H1 (cell line): Measurements from ENCODE around the gene RPS25. TPM values are rescaled to one million over a fixed set of nuclear protein-coding genes. Genes with fewer than 3 reads are reported as not detected.

Source experiments
- polyA plus RNA-seq, 7 experiments: library from polyadenylated mRNA; depleted of rRNA in 3 of 7; stranded (reverse) in 5 of 7; unstranded in 2 of 7; fragments of >200 nt in 5 of 7; fragments of 200-250 nt in 2 of 7; gene quantifications; 1 replicate in 5 of 7; 2 replicates in 1 of 7; 4 replicates in 1 of 7; pipeline versions ENCODE4 v1.2.1 to v1.2.3, GENCODE V29; 2011 to 2013; ENCODE audit warnings: missing spikeins in 2 of 7, mixed read lengths in 2 of 7
- total RNA-seq: library from RNA; stranded (reverse); fragmentation: NEBNext Ultra II Directional; extraction: Animal tissue kit (Norgen Biotek cat#: 25700); gene quantifications from 2 replicates; pipeline ENCODE4 v1.2.1, GENCODE V29; 2021
- TF ChIP-seq, protein P1 (sequence below), 3 experiments: IDR thresholded peaks; 1 replicate in 2 of 3; 2 replicates in 1 of 3; pipeline versions ENCODE4 v1.5.1 to v1.6.1; 2011; ENCODE audit warnings: low read length in 3 of 3, mild to moderate bottlenecking in 3 of 3, inconsistent platforms in 2 of 3, low read depth in 1 of 3, moderate library complexity in 1 of 3; ENCODE audit not compliant: insufficient read depth in 1 of 3; ENCODE audit errors: control extremely low read depth in 1 of 3

The RPS25 gene
- total and polyA plus RNA-seq, 2 of the 8 experiments (the other 6 are each of a cell fraction or from before 2014, with no cell fraction given), result 1,525 to 1,643 TPM

DNA sequence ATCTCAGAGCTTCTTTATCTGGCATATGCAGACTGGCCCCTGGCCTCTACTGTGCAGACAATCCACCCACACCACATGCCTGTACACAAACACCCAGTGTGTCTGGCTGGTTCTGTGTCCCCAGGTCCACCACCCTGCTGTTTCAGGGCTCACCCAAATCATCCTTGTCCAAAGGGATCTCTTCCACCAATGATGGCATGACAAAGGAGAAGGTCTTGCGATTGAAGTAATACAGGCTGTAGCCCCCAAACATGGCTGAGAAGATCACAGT, 10.9 kb upstream of the RPS25 start (continued):
- TF ChIP-seq, protein P1, sequence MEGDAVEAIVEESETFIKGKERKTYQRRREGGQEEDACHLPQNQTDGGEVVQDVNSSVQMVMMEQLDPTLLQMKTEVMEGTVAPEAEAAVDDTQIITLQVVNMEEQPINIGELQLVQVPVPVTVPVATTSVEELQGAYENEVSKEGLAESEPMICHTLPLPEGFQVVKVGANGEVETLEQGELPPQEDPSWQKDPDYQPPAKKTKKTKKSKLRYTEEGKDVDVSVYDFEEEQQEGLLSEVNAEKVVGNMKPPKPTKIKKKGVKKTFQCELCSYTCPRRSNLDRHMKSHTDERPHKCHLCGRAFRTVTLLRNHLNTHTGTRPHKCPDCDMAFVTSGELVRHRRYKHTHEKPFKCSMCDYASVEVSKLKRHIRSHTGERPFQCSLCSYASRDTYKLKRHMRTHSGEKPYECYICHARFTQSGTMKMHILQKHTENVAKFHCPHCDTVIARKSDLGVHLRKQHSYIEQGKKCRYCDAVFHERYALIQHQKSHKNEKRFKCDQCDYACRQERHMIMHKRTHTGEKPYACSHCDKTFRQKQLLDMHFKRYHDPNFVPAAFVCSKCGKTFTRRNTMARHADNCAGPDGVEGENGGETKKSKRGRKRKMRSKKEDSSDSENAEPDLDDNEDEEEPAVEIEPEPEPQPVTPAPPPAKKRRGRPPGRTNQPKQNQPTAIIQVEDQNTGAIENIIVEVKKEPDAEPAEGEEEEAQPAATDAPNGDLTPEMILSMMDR (IDR thresholded peaks at IDR 0.05; ENCODE audit: control extremely low read depth in 1 of 3, insufficient read depth in 1 of 3, low read depth in 1 of 3, low read length in 3 of 3), result no peak
